Colonic mucosa (tissue), 4 donors: ENCODE results near the gene H6PD. TPM values are rescaled to one million over a fixed set of nuclear protein-coding genes. Genes with fewer than 3 reads are reported as not detected.

ENCODE experiments used
- DNase-seq: peaks from one replicate; pipeline ENCODE4 v3.0.0-alpha.2; 2020
- H3K27ac ChIP-seq: fragments of 200-600 bp; one replicate; pipeline ENCODE4 v1.8.0; 2021
- H3K27me3 ChIP-seq: fragments of 200-600 bp; one replicate; pipeline ENCODE4 v1.8.0; 2021
- H3K36me3 ChIP-seq: fragments of 200-600 bp; one replicate; pipeline ENCODE4 v1.8.0; 2021
- H3K4me1 ChIP-seq: fragments of 200-600 bp; one replicate; pipeline ENCODE4 v1.8.0; 2021; ENCODE audit warnings: mild to moderate bottlenecking
- H3K4me3 ChIP-seq: fragments of 200-600 bp; one replicate; pipeline ENCODE4 v1.8.0; 2021
- H3K9ac ChIP-seq, 2 donors: one replicate each; pipeline ENCODE4 v1.7.0; 2013; ENCODE audit warnings: control low read depth in 2 of 2, low read depth in 2 of 2, low read length in 2 of 2
- H3K9me3 ChIP-seq: fragments of 200-600 bp; one replicate; pipeline ENCODE4 v1.8.0; 2021
- CTCF ChIP-seq: fragments of 200-600 bp; IDR thresholded peaks from one replicate; pipeline ENCODE4 v1.8.0; 2022; ENCODE audit warnings: antibody characterized with exemption, mild to moderate bottlenecking
- intact Hi-C: fragments of 100-400 bp; cut with DNase I; formaldehyde crosslinking; loops from one replicate; pipeline ENCODE4 v1.14.1; 2022
- total RNA-seq, 2 donors: library from RNA; stranded (reverse); fragmentation: NEBNext Ultra II Directional in 1 of 2; extraction: Animal tissue kit (Norgen Biotek cat#: 25700) in 1 of 2; gene quantifications; one replicate each; pipeline ENCODE4 v1.2.1, GENCODE V29; 2021
- donor health status: healthy.
- donor health status: DM: no; HTN: no; CAD: no.
- donor health status: DM: no; HTN: no; CAD: no.

Gene H6PD
- total RNA-seq, 2 donors from 2014 or later: 20.8 to 24.7 TPM

DNA sequence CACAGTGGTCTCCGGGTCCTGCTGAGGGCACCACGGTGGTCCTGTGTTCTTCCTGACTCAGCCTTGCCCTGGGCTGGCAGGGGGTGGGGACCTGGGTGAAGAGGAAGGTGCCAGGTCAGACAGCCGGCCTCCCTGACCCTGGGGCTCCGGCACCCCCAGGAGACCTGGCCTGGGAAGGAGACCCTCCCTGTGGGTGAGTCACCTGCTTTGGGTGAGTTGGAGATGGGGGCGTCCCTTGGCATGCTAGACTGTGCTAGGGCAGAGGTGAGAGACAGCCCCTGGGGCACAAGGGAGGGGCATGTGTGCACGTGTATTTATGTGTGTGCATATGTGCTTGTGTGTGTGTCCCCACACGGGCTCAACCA lies 81.5 kb downstream of the H6PD start:
- Histone ChIP-seq H3K27ac (no peak overlapping the region), H3K9ac (no peak overlapping the region), H3K36me3 (no peaks in the 10 kb centered on the region), H3K27me3 (no peaks in the 10 kb centered on the region), H3K4me3 (no peak overlapping the region), H3K9me3 (no peaks in the 10 kb centered on the region), H3K4me1 (no peaks in the 10 kb centered on the region)
- intact Hi-C loops: no loop called here
- no peak for TF ChIP-seq CTCF
- DNase-seq: no peak

- Histone ChIP-seq H3K4me3 (no peak overlapping the region), H3K36me3 (no peaks in the 10 kb centered on the region), H3K27ac (no peak overlapping the region), H3K4me1 (peaks cover under 1% of the 10 kb centered on the region), H3K9me3 (no peaks in the 10 kb centered on the region), H3K9ac (no peak overlapping the region), H3K27me3 (no peaks in the 10 kb centered on the region)
- intact Hi-C loops: no loop called here
- TF ChIP-seq CTCF: no peak
- no peak for DNase-seq
Measured at GRCh38 chr1:9316512-9316911, 81.9 kb downstream of the H6PD start.

- TF ChIP-seq CTCF: no peak
- no peaks in the 10 kb centered on the region for H3K27me3 ChIP-seq
- H3K4me3 ChIP-seq: no peak overlapping the region
- H3K36me3 ChIP-seq: no peaks in the 10 kb centered on the region
- H3K4me1 ChIP-seq: peaks cover 6% of the 10 kb centered on the region
- DNase-seq: no peak
- H3K9me3 ChIP-seq: no peaks in the 10 kb centered on the region
- H3K27ac ChIP-seq: no peak overlapping the region
- no peak overlapping the region for H3K9ac ChIP-seq
- intact Hi-C loops: no loop called here
Measured at GRCh38 chr1:9317072-9317471, 82.5 kb downstream of the H6PD start.

- H3K4me3 ChIP-seq: no peak overlapping the region
- H3K9ac ChIP-seq: peak overlapping the region; percentile 2 to 9
- no peak for DNase-seq
- H3K4me1 ChIP-seq: peaks cover 6% of the 10 kb centered on the region
- intact Hi-C loops: no loop called here
- H3K27me3 ChIP-seq: no peaks in the 10 kb centered on the region
- no peaks in the 10 kb centered on the region for H3K36me3 ChIP-seq
- no peak for TF ChIP-seq CTCF
- H3K27ac ChIP-seq: no peak overlapping the region
- H3K9me3 ChIP-seq: no peaks in the 10 kb centered on the region
Measured at GRCh38 chr1:9317591-9318417, 83.2 kb downstream of the H6PD start.

- Histone ChIP-seq H3K4me1 (peaks cover 6% of the 10 kb centered on the region), H3K27ac (no peak overlapping the region), H3K9ac (no peak overlapping the region), H3K4me3 (no peak overlapping the region), H3K9me3 (no peaks in the 10 kb centered on the region), H3K27me3 (no peaks in the 10 kb centered on the region), H3K36me3 (no peaks in the 10 kb centered on the region)
- no peak for DNase-seq
- intact Hi-C loops: no loop called here
- no peak for TF ChIP-seq CTCF
Measured at GRCh38 chr1:9319208-9319788, 84.7 kb downstream of the H6PD start.
